ENCODE results near the gene EZR.

- TF ChIP-seq CTCF (IDR thresholded peaks at IDR 0.05) (no peak), POLR2AphosphoS5 (IDR thresholded peaks at IDR 0.05) (no peak), POLR2A (IDR thresholded peaks at IDR 0.05) (no peak)
Observed at GRCh38 chr6:158791274-158791855, 27.8 kb downstream of the EZR start.
